CD4-positive, alpha-beta T cell treated with Interferon alpha-2 for 1 hour (primary cell): ENCODE data around the gene PIGBOS1.
"Not testable (repeated sequence)": the region's sequence is repeated elsewhere in the genome, so short reads cannot be mapped to it uniquely, and the experiment has no call there.

Source experiments
- DNase-seq, 2 donors: peaks; one replicate each; pipeline ENCODE4 v3.0.0-alpha.2; 2020 to 2022

The PIGBOS1 gene

GRCh38 chr15:55290528-55291057 lies 28.3 kb downstream of the PIGBOS1 start:
- DNase-seq = peak; percentile 86 to 89

- DNase-seq = peak; percentile 86 to 90
Observed at GRCh38 chr15:55289746-55290527, 29.0 kb downstream of the PIGBOS1 start, which contains the start of gene RAB27A. Gene RAB27A (minus strand): TSS chr15:55289813. CDS start chr15:55234934, 54,879 bp downstream.

GRCh38 chr15:55289011-55289745 lies 29.7 kb downstream of the PIGBOS1 start:
- DNase-seq = peak; percentile 33 to 59

GRCh38 chr15:55288006-55288717 lies 30.8 kb downstream of the PIGBOS1 start:
- no peak for DNase-seq

- DNase-seq = not testable (repeated sequence)
Observed at GRCh38 chr15:55286442-55287189, 32.3 kb downstream of the PIGBOS1 start.

GRCh38 chr15:55284426-55284825 lies 34.5 kb downstream of the PIGBOS1 start:
- no peak for DNase-seq

GRCh38 chr15:55283379-55284147 lies 35.4 kb downstream of the PIGBOS1 start:
- DNase-seq = no peak

GRCh38 chr15:55282284-55282833 lies 36.6 kb downstream of the PIGBOS1 start:
- peak; percentile 14 to 59 for DNase-seq

- DNase-seq = no peak
Observed at GRCh38 chr15:55281517-55282228, 37.2 kb downstream of the PIGBOS1 start.

- peak; percentile 17 to 51 for DNase-seq
Observed at GRCh38 chr15:55280589-55280988, 38.3 kb downstream of the PIGBOS1 start.

GRCh38 chr15:55279746-55280351 lies 39.1 kb downstream of the PIGBOS1 start:
- peak; percentile 59 to 74 for DNase-seq

- DNase-seq = no peak
Observed at GRCh38 chr15:55279100-55279745, 39.7 kb downstream of the PIGBOS1 start.

GRCh38 chr15:55277715-55278114 lies 41.2 kb downstream of the PIGBOS1 start:
- DNase-seq = no peak

- peak; percentile 52 to 77 for DNase-seq
Observed at GRCh38 chr15:55277116-55277564, 41.8 kb downstream of the PIGBOS1 start.

GRCh38 chr15:55276324-55276723 lies 42.6 kb downstream of the PIGBOS1 start:
- DNase-seq = no peak

- DNase-seq = no peak
Observed at GRCh38 chr15:55270291-55270690, 48.6 kb downstream of the PIGBOS1 start.

GRCh38 chr15:55268176-55268695 lies 50.7 kb downstream of the PIGBOS1 start:
- DNase-seq = no peak

- peak; percentile 78 to 83 for DNase-seq
Observed at GRCh38 chr15:55267401-55268175, 51.3 kb downstream of the PIGBOS1 start.
